ENCODE results near the gene ZNF497.
"Not testable (repeated sequence)": the region's sequence is repeated elsewhere in the genome, so short reads cannot be mapped to it uniquely, and the experiment has no call there.

ZNF497 gene

DNA sequence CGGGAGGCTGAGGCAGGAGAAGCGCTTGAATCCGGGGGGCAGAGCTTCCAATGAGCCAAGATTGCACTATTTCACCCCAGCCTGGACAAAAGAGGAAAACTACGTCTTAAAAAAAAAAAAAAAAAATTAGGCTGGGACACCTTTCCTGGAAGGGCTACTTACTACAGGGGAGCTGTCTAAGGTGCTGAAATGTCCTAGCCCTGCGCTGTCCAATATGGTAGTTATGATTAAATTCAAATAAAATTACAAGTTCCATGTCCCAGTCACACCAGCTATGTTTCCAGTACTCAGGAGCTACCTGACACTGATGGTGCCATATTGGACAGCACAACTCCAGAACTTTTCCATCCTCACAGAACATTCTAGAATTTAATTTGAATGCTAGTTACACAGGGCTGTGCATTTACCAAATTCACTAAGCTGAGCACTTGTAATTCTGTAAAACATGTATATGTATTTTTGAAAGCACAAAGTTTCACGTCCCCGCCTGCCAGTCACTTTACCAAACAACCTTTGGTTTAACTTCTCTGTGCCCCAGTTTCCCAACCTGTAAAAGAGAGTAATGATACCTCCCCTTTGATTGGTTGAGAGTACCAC lies 45.0 kb downstream of the ZNF497 start:
- DNase-seq (ENCODE audit: extremely low read depth, insufficient read length) = no peak
- no peaks in the 10 kb centered on the region for H3K27me3 ChIP-seq (replicated peaks; ENCODE audit: control insufficient read depth, insufficient read depth, low read length)
- H3K36me3 ChIP-seq (ENCODE audit: control insufficient read depth, insufficient read depth, low read length) = peaks cover 12% of the 10 kb centered on the region
- TF ChIP-seq, protein P1, sequence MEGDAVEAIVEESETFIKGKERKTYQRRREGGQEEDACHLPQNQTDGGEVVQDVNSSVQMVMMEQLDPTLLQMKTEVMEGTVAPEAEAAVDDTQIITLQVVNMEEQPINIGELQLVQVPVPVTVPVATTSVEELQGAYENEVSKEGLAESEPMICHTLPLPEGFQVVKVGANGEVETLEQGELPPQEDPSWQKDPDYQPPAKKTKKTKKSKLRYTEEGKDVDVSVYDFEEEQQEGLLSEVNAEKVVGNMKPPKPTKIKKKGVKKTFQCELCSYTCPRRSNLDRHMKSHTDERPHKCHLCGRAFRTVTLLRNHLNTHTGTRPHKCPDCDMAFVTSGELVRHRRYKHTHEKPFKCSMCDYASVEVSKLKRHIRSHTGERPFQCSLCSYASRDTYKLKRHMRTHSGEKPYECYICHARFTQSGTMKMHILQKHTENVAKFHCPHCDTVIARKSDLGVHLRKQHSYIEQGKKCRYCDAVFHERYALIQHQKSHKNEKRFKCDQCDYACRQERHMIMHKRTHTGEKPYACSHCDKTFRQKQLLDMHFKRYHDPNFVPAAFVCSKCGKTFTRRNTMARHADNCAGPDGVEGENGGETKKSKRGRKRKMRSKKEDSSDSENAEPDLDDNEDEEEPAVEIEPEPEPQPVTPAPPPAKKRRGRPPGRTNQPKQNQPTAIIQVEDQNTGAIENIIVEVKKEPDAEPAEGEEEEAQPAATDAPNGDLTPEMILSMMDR (IDR thresholded peaks at IDR 0.05; ENCODE audit: insufficient read depth, low read length, poor library complexity, severe bottlenecking) = no peak
- no peak overlapping the region for H3K4me3 ChIP-seq (replicated peaks; ENCODE audit: low read depth, low read length)

DNA sequence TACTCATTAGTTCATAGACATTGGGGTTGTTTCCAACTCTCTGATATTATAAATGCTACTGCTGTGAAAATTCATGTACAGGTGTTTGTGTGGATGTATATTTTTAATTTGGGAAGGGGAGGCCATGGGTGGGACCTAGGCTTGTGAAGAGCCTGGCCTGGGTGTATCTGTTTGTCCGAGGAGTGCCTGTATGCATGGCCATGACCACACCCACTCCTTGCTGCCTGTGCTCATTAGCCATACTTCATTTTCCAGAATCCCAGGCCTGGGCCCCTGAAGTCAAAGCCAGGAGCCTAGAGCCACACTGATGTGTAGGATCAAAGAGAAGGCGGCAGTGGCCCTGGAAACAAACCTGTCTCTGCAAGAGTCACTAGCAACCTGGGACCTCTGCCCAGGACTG lies 47.0 kb downstream of the ZNF497 start:
- Histone ChIP-seq H3K27me3 (replicated peaks; ENCODE audit: control insufficient read depth, insufficient read depth, low read length) (no peaks in the 10 kb centered on the region), H3K4me3 (replicated peaks; ENCODE audit: low read depth, low read length) (no peak overlapping the region), H3K36me3 (ENCODE audit: control insufficient read depth, insufficient read depth, low read length) (peaks cover 17% of the 10 kb centered on the region)
- TF ChIP-seq, protein P1 (IDR thresholded peaks at IDR 0.05; ENCODE audit: insufficient read depth, low read length, poor library complexity, severe bottlenecking) = no peak
- DNase-seq (ENCODE audit: extremely low read depth, insufficient read length) = no peak

DNA sequence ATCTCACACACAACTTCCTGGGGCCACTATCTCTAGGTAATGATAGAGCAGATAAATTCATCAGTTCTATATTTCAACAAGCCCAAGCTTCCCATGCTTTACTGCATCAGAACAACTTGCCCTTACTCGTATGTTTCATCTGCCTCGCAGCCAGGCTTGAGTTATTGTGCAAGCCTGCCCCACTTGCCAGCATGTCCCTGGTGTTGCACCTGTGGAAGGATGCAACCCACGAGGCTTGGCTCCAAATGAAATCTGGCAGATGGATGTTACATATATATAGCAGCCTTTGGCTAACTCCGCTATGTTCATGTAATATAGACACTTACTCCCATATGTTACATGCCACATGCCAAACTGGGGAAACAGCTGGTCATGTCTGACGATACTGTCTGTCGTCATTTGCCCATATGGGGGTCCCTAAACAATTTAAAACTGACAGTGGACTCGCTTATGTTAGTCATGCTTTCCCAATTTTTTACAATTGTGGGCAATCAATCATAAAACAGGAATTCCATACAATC lies 51.1 kb downstream of the ZNF497 start:
- Histone ChIP-seq H3K27me3 (replicated peaks; ENCODE audit: control insufficient read depth, insufficient read depth, low read length) (no peaks in the 10 kb centered on the region), H3K36me3 (ENCODE audit: control insufficient read depth, insufficient read depth, low read length) (peaks cover 24% of the 10 kb centered on the region), H3K4me3 (replicated peaks; ENCODE audit: low read depth, low read length) (no peak overlapping the region)
- TF ChIP-seq, protein P1 (IDR thresholded peaks at IDR 0.05; ENCODE audit: insufficient read depth, low read length, poor library complexity, severe bottlenecking) = no peak
- no peak for DNase-seq (ENCODE audit: extremely low read depth, insufficient read length)

DNA sequence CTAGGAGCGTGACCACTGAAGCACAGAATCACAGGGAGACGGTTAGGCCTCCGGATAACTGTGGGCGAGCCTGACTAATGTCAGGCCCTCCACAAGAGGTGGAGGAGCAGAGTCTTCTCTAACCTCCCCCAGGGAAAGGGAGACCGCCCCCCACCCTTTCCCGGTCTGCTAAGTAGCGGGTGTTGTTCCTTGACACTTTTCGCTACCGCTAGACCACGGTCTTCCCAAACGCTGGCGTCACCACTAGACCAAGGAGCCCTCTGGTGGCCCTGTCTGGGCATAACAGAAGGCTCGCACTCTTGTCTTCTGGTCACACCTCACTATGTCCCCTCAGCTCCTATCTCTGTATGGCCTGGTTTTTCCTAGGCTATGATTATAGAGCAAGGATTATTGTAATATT lies 51.9 kb downstream of the ZNF497 start:
- H3K36me3 ChIP-seq (ENCODE audit: control insufficient read depth, insufficient read depth, low read length) = peaks cover 22% of the 10 kb centered on the region
- DNase-seq (ENCODE audit: extremely low read depth, insufficient read length); H3K4me3 ChIP-seq (replicated peaks; ENCODE audit: low read depth, low read length); H3K27me3 ChIP-seq (replicated peaks; ENCODE audit: control insufficient read depth, insufficient read depth, low read length): not testable (repeated sequence)

GRCh38 chr19:58307736-58308135 lies 54.8 kb downstream of the ZNF497 start:
- Histone ChIP-seq H3K27me3 (replicated peaks; ENCODE audit: control insufficient read depth, insufficient read depth, low read length) (no peaks in the 10 kb centered on the region), H3K36me3 (ENCODE audit: control insufficient read depth, insufficient read depth, low read length) (peaks cover 15% of the 10 kb centered on the region)

DNA sequence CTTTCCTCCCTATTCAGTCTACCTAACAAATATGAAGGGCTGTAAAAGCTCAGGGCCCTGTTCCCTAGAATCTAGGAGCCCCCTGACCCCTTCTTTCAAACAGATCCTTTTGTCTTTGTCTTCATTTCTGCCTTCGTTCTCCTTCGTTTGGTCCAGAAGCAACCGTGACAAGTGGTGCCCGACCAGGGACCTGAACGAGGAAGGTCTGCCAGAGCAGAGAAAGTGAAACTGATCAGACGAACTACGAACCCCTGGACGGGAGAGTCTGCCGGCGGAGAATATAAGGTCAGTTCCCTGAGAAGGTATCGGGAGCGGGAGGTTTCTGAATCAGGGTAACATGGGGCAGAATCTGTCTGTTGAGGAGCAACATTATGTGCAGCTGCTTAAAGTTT lies 56.6 kb downstream of the ZNF497 start:
- TF ChIP-seq, protein P1 (IDR thresholded peaks at IDR 0.05; ENCODE audit: insufficient read depth, low read length, poor library complexity, severe bottlenecking) = no peak
- Histone ChIP-seq H3K4me3 (replicated peaks; ENCODE audit: low read depth, low read length) (peak overlapping the region; percentile 91), H3K27me3 (replicated peaks; ENCODE audit: control insufficient read depth, insufficient read depth, low read length) (no peaks in the 10 kb centered on the region), H3K36me3 (ENCODE audit: control insufficient read depth, insufficient read depth, low read length) (peaks cover 10% of the 10 kb centered on the region)
- DNase-seq (ENCODE audit: extremely low read depth, insufficient read length) = no peak

More at GRCh38 chr19:58307736-58308135, 54.8 kb downstream of the ZNF497 start:
- DNase-seq (ENCODE audit: extremely low read depth, insufficient read length) = no peak
- no peak overlapping the region for H3K4me3 ChIP-seq (replicated peaks; ENCODE audit: low read depth, low read length)
- TF ChIP-seq, protein P1 (IDR thresholded peaks at IDR 0.05; ENCODE audit: insufficient read depth, low read length, poor library complexity, severe bottlenecking) = no peak

Measured in GM06990 (cell line).